D341Med (cell line): ENCODE results near the gene PLEKHB1.
"Not testable (repeated sequence)": the region's sequence is repeated elsewhere in the genome, so short reads cannot be mapped to it uniquely, and the experiment has no call there.

Experiments used
- DNase-seq: peaks from one replicate; pipeline ENCODE4 v3.0.0; 2012; ENCODE audit warnings: low spot score

PLEKHB1 gene

DNA sequence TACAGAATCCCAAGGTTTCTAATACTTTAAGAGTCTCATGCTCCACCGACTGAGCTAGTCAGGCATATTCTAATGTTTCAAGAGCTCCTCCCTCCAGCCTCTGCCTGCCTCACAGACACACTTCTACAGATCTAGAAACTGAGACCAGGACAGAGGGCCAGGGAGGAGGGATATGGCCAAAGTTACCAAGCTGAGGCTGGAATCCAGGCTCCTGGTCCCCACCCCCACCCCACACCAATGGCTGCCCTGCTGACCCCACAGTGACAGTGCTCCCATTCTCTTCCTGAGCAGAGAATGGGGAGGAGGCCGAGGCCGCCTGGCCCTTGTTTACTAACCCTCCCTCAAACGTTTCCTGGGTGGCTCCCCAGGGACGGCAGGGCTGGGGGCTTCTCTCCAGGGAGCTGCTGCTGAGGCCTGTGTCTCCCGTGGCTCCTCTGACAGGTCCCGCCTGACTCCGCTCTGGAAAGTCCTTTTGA is 2.2 kb downstream of the PLEKHB1 start:
- no peak for DNase-seq

DNA sequence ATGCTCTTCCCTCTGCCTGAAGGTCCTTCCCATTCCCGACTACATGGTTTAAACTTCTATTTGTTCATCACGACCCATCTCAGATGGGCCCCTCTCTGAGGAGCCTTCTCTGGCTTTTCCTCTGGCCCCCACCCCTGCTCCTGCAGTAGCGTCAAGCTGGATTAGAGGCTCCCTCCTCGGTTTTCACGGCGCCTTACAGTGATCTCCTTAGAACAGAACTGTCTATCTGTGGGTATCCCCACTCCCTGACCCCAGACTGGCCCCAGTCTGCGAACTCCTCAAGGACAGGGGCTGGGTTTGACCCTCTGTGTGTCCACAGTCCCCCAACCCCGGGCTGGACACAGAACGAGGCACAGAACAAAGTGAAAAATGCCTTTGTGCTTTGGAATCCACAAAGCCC is 2.8 kb downstream of the PLEKHB1 start:
- no peak for DNase-seq

DNA sequence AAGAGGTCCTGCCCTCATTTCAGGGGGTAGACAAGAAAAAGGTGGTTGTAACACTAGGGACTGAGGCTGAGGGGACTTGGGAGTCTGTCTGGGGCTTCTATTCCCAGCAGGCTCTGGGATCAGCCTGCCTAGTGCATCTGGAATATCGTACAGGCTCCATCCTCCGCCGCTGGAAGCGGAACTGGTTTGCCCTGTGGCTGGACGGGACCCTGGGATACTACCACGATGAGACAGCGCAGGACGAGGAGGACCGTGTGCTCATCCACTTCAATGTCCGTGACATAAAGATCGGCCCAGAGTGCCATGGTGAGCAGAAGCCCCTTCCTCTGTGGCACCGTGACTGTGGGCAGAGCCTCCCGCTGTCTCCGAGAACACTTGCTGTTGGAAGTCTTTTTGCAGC is 4.0 kb downstream of the PLEKHB1 start:
- no peak for DNase-seq

DNA sequence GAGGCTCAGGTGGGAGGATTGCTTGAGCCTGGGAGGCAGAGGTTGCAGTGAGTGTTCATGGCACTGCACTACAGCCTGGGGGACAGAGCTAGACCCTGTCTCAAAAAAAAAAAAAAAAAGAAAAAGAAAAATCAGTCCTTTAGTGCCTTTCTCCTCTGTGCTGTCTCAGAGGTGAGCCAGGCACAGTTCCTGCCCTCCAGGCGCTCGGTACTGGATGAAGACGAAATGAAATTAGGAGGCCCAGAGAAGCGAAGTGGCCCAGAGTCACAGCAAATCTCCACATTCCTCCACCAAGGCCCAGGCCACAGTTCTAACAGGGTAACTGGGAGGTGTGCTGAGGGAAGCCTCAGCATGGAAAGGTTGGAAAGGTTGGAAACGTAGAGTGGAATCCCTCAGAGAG is 4.9 kb downstream of the PLEKHB1 start:
- DNase-seq, result no peak

DNA sequence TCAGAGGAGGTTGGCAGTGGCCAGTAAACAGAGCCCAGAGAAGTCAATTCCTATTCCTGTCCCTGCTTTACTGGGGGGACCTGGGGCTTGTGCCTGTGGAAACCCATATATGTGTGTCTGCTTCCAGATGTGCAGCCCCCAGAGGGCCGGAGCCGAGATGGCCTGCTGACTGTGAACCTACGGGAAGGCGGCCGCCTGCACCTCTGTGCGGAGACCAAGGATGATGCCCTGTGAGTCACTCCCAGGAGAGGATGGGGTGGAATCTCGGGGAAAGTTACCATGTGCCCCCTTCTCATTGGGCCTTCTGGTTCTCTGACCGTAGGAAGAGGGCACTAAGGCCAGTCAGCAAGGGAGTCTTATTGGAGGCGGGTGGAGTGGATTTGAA is 5.3 kb downstream of the PLEKHB1 start:
- DNase-seq, result no peak

DNA sequence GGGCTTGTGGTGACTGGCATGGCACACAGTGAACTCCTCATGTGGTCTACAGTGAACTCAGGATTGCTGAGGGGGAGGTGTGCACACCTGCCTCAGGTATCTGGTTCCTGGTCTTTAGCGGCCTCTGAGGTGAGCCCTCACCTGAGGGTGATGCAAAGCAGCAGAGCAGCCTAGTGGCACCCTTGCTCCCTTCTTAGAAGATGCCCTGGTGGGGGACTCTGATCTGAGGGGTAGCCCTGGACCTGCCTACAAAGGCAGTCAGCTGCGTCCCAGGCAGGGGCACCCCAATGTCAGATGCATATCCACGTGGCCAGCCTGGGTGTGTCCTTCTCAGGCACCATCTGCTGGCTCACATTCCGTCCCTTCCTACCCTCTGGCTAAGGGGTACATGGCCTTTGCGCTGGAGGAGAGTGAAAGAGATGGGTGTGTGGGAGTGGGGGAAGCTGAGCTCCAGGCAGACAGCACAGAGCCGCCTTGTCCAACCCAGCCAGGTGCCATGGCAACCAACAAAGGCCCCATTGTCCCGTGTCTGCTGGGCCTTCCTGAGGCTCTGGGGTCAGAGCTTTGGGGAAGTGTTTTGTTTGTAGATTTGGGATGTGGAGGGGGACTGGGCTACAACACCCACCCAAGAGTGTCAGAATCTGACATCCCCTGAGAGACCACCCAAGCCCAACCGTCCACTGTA is 5.8 kb downstream of the PLEKHB1 start:
- DNase-seq, result no peak

DNA sequence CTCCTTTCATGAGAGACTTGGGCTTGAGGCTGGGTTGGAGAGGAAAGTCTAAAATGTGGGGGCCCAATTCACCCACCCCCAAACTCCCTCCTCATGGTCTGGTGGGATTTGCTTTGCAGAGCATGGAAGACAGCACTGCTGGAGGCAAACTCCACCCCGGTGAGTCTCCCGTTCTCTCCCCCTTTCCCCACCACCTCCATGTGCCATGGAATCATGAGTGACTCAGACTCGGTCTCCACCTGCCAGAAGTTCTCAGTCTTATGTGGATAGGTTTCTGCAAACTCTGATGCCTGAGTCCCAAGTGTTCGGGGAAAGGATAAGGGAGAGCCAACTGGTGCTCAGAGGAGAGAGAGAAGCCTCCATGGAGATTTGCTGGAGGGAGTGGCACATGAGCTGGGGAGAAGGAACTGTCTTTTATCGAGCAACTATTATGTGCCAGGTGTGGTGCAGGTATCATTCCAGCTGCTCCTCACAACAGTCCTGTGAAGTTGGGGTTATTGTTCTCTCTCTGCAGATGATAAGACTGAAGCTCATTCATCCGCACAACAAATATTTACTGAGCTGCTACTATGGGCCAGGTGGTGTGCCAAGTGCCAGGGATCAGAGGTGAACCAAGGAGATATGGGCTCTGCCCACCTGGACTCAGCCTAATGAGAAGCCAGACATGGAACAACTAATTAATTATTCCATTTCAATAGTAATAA is 6.6 kb downstream of the PLEKHB1 start:
- DNase-seq, result no peak

DNA sequence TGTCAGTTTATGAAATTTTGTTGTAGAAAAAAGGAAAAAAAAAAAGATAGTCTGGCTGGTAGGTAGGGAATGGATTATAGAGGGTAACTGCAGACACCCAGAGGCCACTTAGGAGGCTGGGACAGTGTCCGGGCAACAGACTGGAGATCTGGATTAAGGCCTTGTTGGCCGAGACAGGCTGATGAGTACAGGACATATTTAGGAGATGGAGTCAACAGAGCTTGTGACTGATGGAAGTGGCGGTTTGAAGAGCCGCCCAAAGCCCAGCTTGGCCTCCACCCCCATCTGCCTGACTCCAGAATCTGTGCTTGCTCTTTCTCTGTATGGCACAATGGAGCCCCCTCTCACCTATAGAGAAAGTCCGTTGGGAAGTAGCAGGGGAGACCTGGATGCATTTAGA is 7.6 kb downstream of the PLEKHB1 start:
- DNase-seq, result no peak

GRCh38 chr11:73654482-73655021 is 8.2 kb downstream of the PLEKHB1 start:
- DNase-seq, result no peak

DNA sequence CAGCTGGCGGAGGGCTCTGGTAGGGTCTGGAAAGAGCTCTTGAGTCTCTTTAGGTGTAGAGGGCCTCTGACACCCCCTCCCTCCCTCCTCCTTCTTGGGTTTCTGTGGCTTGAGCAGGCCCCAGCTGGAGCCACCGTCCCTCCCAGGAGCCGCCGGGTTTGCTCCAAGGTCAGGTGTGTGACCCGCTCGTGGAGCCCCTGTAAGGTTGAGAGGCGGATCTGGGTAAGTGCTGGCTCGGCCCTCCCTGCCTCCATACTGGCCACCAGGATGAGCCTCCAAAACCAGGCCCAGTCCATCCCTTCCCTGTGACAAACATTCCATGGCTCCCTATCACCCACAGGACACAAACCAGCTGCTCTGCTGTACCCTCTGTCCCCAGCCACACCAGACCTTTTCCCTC is 9.3 kb downstream of the PLEKHB1 start:
- DNase-seq, result no peak

GRCh38 chr11:73656985-73657384 is 10.6 kb downstream of the PLEKHB1 start:
- DNase-seq, result no peak

GRCh38 chr11:73659961-73660360 is 13.6 kb downstream of the PLEKHB1 start:
- DNase-seq, result no peak

DNA sequence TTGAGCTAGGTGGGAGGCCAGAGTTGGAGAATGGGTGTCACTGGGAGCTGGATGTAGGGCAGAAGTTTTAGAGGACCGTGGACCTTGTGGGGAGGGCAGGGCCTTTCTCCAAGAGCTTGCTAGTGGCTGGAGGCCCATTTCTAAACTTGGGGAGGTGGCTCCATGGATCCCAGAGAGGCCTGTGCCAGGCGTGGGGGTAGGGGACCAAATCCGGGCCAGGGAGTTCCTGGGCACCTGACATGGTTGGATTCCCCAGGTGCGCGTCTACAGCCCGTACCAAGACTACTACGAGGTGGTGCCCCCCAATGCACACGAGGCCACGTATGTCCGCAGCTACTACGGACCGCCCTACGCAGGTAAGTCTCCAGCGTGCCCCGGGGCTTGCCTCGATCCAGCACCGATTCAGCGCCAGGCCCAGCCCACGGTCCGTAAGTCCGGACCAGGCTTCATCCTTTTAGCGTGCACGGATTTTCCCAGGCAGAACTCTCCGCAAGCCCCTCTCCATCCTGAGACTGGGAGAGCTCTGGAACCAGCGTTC is 14.2 kb downstream of the PLEKHB1 start:
- peak; percentile 51 for DNase-seq

DNA sequence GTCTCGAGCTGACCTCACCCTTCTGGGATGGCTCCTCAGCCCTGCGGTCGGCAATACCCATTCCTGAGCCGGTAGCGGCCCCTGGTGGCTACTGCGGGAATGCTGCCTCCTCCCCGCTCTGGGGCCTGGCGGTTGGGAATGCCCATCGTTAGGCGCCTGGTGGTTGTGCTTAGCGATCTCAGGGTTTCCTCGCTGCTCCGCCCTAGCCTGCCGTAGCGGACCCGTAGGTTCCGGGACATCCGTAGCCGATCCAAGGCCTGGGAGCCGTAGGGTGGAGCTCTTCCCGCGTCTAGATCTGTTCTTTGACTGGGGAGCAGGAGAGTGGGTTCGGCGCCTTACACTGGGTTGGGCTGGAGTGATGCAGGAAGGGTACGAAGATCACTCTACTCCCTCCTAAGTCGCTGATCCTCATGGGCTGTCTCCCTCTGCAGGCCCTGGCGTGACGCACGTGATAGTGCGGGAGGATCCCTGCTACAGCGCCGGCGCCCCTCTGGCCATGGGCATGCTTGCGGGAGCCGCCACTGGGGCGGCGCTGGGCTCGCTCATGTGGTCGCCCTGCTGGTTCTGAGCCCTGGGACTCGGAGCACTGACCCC is 14.8 kb downstream of the PLEKHB1 start:
- peak; percentile 96 for DNase-seq

DNA sequence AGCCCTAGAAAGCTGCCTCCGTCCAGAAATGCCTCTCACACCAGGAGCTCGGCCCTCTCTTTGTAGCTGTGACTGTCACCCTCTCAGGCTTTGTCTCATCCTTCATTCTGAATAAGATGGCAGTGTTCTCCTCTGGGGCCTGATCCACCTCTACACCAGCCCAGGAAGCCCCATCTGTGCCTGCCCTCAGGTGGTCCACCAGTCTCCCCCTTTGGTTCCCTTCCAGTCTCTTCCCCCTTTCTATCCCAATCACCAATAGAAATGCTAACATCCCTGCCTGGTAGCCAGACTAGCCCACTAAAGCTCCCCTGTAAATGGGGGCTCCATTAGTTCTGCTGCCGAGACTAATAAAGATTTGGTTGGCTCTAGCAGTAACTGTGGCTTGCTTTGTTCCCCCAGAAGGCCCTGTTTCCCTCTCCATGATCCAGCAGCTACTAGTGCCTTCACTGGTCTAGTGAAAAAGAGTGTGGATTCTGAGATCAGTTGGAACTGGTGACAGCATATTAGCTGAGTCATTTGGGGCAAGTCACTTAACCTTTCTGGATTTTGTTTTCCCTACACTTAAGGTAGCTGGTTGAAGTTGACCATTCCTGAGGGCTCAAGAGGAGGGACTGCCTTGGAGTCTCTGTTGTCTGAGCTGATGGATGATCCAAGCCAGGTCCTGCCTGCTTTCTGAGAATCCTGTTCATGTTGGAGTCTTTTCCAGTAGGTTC is 16.2 kb downstream of the PLEKHB1 start:
- DNase-seq, result no peak

- DNase-seq, result no peak
Observed at GRCh38 chr11:73663604-73664495, 17.5 kb downstream of the PLEKHB1 start.

GRCh38 chr11:73664877-73665276 is 18.5 kb downstream of the PLEKHB1 start:
- no peak for DNase-seq

- DNase-seq, result no peak
Observed at GRCh38 chr11:73667891-73668290, 21.5 kb downstream of the PLEKHB1 start.

DNA sequence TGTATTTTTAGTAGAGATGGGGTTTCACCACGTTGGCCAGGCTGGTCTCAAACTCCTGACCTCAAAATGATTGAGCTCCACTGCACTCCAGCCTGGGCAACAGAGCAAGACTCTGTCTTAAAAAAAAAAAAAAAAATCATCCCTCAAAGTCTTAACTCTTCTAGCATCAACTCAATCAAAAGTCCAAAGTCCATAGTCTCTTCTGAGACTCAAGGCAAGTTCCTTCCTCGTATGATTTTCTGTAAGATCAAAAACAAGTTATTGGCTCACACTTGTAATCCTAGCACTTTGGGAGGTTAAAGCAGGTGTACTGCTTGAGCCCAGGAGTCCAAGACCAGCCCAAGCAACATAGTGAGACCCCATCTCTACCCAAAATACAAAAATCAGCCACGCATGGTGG is 24.4 kb downstream of the PLEKHB1 start:
- no peak for DNase-seq

GRCh38 chr11:73671701-73672100 is 25.3 kb downstream of the PLEKHB1 start:
- no peak for DNase-seq

GRCh38 chr11:73676552-73676951 is 30.2 kb downstream of the PLEKHB1 start:
- not testable (repeated sequence) for DNase-seq
